SKM-1 treated with dmso at 0.1 percent for 144 hours (cell line): ENCODE results near the gene FRZB.
"Not testable (repeated sequence)": the region's sequence is repeated elsewhere in the genome, so short reads cannot be mapped to it uniquely, and the experiment has no call there.

Experiments
- DNase-seq: peaks from one replicate; lab custom pipeline; 2025; ENCODE audit not compliant: unreplicated experiment; lab: John Stamatoyannopoulos, UW

Gene FRZB

GRCh38 chr2:182866461-182867406 lies at the start of gene FRZB:
Gene FRZB (minus strand): TSS chr2:182866637. CDS start chr2:182866552, 85 bp downstream.
- DNase-seq = no peak

GRCh38 chr2:182915369-182916326 lies 49.2 kb upstream of the FRZB start:
- no peak for DNase-seq

GRCh38 chr2:182914852-182915251 lies 48.4 kb upstream of the FRZB start:
- no peak for DNase-seq

GRCh38 chr2:182913064-182913463 lies 46.6 kb upstream of the FRZB start:
- no peak for DNase-seq

- no peak for DNase-seq
These were observed 46.1 kb upstream of the FRZB start for GRCh38 chr2:182912518-182912915.

- DNase-seq = no peak
These were observed 45.5 kb upstream of the FRZB start for GRCh38 chr2:182911813-182912517.

GRCh38 chr2:182910965-182911364 lies 44.5 kb upstream of the FRZB start:
- no peak for DNase-seq

- DNase-seq = no peak
These were observed 40.8 kb upstream of the FRZB start for GRCh38 chr2:182907081-182907830.

- DNase-seq = no peak
These were observed 40.0 kb upstream of the FRZB start for GRCh38 chr2:182906454-182906853.

- no peak for DNase-seq
These were observed 38.4 kb upstream of the FRZB start for GRCh38 chr2:182904844-182905243.

GRCh38 chr2:182903566-182903965 lies 37.1 kb upstream of the FRZB start:
- DNase-seq = no peak

- no peak for DNase-seq
These were observed 35.3 kb upstream of the FRZB start for GRCh38 chr2:182901748-182902147.

GRCh38 chr2:182898718-182899117 lies 32.3 kb upstream of the FRZB start:
- DNase-seq = no peak

GRCh38 chr2:182897137-182897536 lies 30.7 kb upstream of the FRZB start:
- no peak for DNase-seq

GRCh38 chr2:182895798-182896197 lies 29.4 kb upstream of the FRZB start:
- no peak for DNase-seq

GRCh38 chr2:182895169-182895568 lies 28.7 kb upstream of the FRZB start:
- DNase-seq = no peak

GRCh38 chr2:182894174-182894573 lies 27.7 kb upstream of the FRZB start:
- DNase-seq = no peak

GRCh38 chr2:182893666-182894065 lies 27.2 kb upstream of the FRZB start:
- no peak for DNase-seq

GRCh38 chr2:182893035-182893434 lies 26.6 kb upstream of the FRZB start:
- DNase-seq = not testable (repeated sequence)

GRCh38 chr2:182891611-182892010 lies 25.2 kb upstream of the FRZB start:
- DNase-seq = no peak
